K562 (cell line): ENCODE data around the gene KRT34. TPM values are rescaled to one million over a fixed set of nuclear protein-coding genes. Genes with fewer than 3 reads are reported as not detected.
A peak's percentile ranks its signal among the peaks of the same experiment; 100 is the strongest.

ENCODE experiments used
- AFF1 ChIP-seq, 2 experiments: fragments of 450-650 bp; IDR thresholded peaks; 2 replicates each; pipeline ENCODE4 v1.6.1; 2018; ENCODE audit warnings: mild to moderate bottlenecking in 2 of 2, low read depth in 1 of 2; ENCODE audit not compliant: partially characterized antibody in 2 of 2
- ATF4 ChIP-seq: fragments of 450-650 bp; formaldehyde crosslinking; IDR thresholded peaks from 2 replicates; pipeline ENCODE4 v1.4.0; 2022; ENCODE audit warnings: mild to moderate bottlenecking, moderate library complexity
- EGR1 ChIP-seq: fragments of 450-650 bp; conservative IDR thresholded peaks from 2 replicates; pipeline ENCODE4 v1.6.1; 2017; ENCODE audit warnings: mild to moderate bottlenecking
- ELK3 ChIP-seq: fragments of 450-650 bp; formaldehyde crosslinking; IDR thresholded peaks from 2 replicates; pipeline ENCODE4 v1.4.0; 2020; ENCODE audit warnings: mild to moderate bottlenecking
- HES1 ChIP-seq: fragments of 450-650 bp; IDR thresholded peaks from 2 replicates; pipeline ENCODE4 v1.6.1; 2016; ENCODE audit warnings: low read depth, mild to moderate bottlenecking, moderate library complexity
- JUN ChIP-seq, 2 experiments: sonication (generic) in 1 of 2; formaldehyde crosslinking in 1 of 2; IDR thresholded peaks; 2 replicates each; pipeline versions ENCODE4 v1.6.1 to v1.8.0; 2012 to 2022; ENCODE audit warnings: borderline replicate concordance in 2 of 2, mild to moderate bottlenecking in 2 of 2, improper control_type of control experiment in 1 of 2, low read depth in 1 of 2, low read length in 1 of 2, missing genetic modification reagents in 1 of 2
- JUND ChIP-seq, 2 experiments: IDR thresholded peaks; 2 replicates in 1 of 2; 3 replicates in 1 of 2; pipeline ENCODE4 v1.6.1; 2011; ENCODE audit warnings: borderline replicate concordance in 2 of 2, low read depth in 2 of 2, low read length in 2 of 2, improper control_type of control experiment in 1 of 2, missing biosample characterization in 1 of 2, missing genetic modification characterization in 1 of 2, missing genetic modification reagents in 1 of 2
- LEF1 ChIP-seq: fragments of 450-650 bp; IDR thresholded peaks from 2 replicates; pipeline ENCODE4 v1.6.1; 2016; ENCODE audit warnings: mild to moderate bottlenecking
- MCM2 ChIP-seq: fragments of 450-650 bp; IDR thresholded peaks from 2 replicates; pipeline ENCODE4 v1.6.1; 2017; ENCODE audit warnings: low read depth, mild to moderate bottlenecking
- MEIS2 ChIP-seq: fragments of 450-650 bp; IDR thresholded peaks from 2 replicates; pipeline ENCODE4 v1.6.1; 2014; ENCODE audit warnings: mild to moderate bottlenecking; ENCODE audit not compliant: partially characterized antibody
- TAF15 ChIP-seq: fragments of 200-400 bp; formaldehyde crosslinking; IDR thresholded peaks from 2 replicates; pipeline ENCODE4 v1.6.1; 2017; ENCODE audit warnings: mild to moderate bottlenecking, low read depth, low read length, moderate library complexity
- TAL1 ChIP-seq: fragments of 450-650 bp; IDR thresholded peaks from 2 replicates; pipeline ENCODE4 v1.6.1; 2016; ENCODE audit warnings: mild to moderate bottlenecking
- VEZF1 ChIP-seq: fragments of 200-800 bp; sonication (Bioruptor generic); IDR thresholded peaks from 2 replicates; pipeline ENCODE4 v1.6.1; 2017; ENCODE audit warnings: missing genetic modification characterization, missing compliant biosample characterization
- ZHX1 ChIP-seq: fragments of 150-350 bp; conservative IDR thresholded peaks from 2 replicates; pipeline ENCODE4 v1.6.1; 2014; ENCODE audit warnings: low read length
- ZNF436 ChIP-seq: fragments of 250-450, 450-650 bp; sonication (Bioruptor Pico); formaldehyde crosslinking; IDR thresholded peaks from 2 replicates; pipeline ENCODE4 v1.7.0; 2020; ENCODE audit warnings: mild to moderate bottlenecking
- polyA plus RNA-seq, 8 experiments: library from polyadenylated mRNA; depleted of rRNA in 4 of 8; stranded (reverse) in 5 of 8; unstranded in 3 of 8; fragments of >200 nt; fragmentation: Nextera tagmentation in 2 of 8; fragmentation: Illumina TruSeq in 1 of 8; extraction: Ambion mirVana in 2 of 8; extraction: Trizol in 1 of 8; gene quantifications; 2 replicates each; pipeline versions ENCODE4 v1.2.1 to v1.2.3, GENCODE V29; 2011 to 2014; ENCODE audit warnings: inconsistent platforms in 1 of 8, missing spikeins in 1 of 8
- total RNA-seq, 7 experiments: library from RNA; depleted of rRNA in 6 of 7; stranded (reverse); fragments of >200 nt in 6 of 7; fragmentation: Illumina TruSeq in 2 of 7; extraction: Trizol in 2 of 7; gene quantifications; 2 replicates each; pipeline versions ENCODE4 v1.2.1 to v1.2.3, GENCODE V29; 2011 to 2021; ENCODE audit warnings: low replicate concordance in 1 of 7

Gene KRT34
- total and polyA plus RNA-seq, 9 of the 15 experiments (the other 6 are each of a cell fraction or from before 2014, with no cell fraction given): not detected

GRCh38 chr17:41404024-41404671 is 22.0 kb upstream of the KRT34 start (continued):
- TF ChIP-seq TAF15 (no peak), EGR1 (no peak), ATF4 (CRISPR knock-in tag) (no peak), ELK3 (CRISPR knock-in tag) (no peak), MCM2 (no peak), VEZF1 (CRISPR knock-in tag) (peak; percentile 34), AFF1 (IDR thresholded peaks at IDR 0.05; ENCODE audit: low read depth in 1 of 2, partially characterized antibody in 2 of 2) (no peak), TAL1 (no peak), HES1 (no peak), ZNF436 (CRISPR knock-in tag) (no peak), MEIS2 (no peak), JUN (IDR thresholded peaks at IDR 0.05; ENCODE audit: borderline replicate concordance, low read depth, low read length) (peak; percentile 58; the same call in 1 of the 2 replicates), JUN (CRISPR knock-in tag; IDR thresholded peaks at IDR 0.05; ENCODE audit: borderline replicate concordance) (no peak), ZHX1 (no peak), LEF1 (no peak), JUND (IDR thresholded peaks at IDR 0.05; ENCODE audit: borderline replicate concordance, low read depth, low read length) (peak; percentile 52; the same call in 1 of the 2 replicates), JUND (tag; IDR thresholded peaks at IDR 0.05; ENCODE audit: borderline replicate concordance, low read depth, low read length) (peak; percentile 58; the same call in 2 of the 3 replicates)
